HT1080 (cell line): ENCODE data around the gene OAS2. TPM values are rescaled to one million over a fixed set of nuclear protein-coding genes. Genes with fewer than 3 reads are reported as not detected.

Experiments
- DNase-seq: peaks from one replicate; pipeline ENCODE4 v3.0.0-alpha.2; 2015; ENCODE audit warnings: low read depth
- total RNA-seq: library from RNA; depleted of rRNA; stranded (reverse); fragments of >200 nt; shearing (Covaris generic); gene quantifications from 2 replicates; pipeline ENCODE4 v1.2.3, GENCODE V29; 2014; rRNA removed

OAS2 gene
- total RNA-seq, 1 experiment from 2014 or later: 2.2 TPM

DNA sequence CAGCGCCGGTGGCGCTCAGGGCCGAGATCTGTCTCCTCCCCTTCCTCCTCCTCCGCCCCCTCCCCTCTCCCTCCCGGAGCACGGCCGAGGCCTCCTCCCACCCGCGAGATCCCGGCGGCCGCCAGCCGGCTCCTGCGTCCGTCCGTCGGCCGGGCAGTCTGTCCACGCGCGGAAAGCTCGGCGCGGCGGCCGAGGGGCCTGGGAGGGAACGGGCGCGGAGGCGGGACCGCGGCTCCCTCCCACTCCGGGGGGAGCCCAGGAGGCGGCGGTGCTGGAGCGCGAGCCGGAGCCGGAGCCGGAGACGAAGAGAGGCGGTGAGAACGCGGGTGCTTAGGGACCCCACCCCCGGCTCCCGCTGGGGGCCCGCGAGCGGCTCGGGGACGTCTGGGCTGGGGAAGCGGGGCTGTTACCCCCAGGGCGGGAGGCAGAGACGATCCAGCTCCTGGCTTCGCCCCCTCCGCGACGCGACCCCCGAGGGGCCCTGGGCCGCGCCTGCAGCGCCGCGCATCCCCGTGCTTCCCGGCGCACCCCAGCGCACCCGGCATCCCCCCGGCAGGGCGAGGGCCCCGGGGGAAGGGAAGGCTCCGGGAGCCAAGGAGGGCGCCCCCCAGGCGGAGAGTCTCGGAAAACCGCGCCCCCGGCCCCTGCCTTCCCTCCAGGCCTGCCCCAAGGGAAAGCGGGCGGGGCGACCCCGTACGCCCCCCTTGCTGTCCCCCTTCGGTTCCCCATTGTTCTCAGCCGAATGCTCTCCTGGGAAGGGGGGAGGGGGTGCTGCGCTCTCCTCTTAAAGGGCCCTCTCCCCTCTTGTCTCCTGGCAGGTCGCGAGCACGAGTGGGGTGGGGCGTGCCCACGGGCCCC lies 78.5 kb downstream of the OAS2 start, which contains the start of gene DTX1:
Gene DTX1 (plus strand): TSS at position 100 of the 858 bp plus-strand sequence. CDS start 1,463 bp downstream, outside the sequence.
- no peak for DNase-seq

DNA sequence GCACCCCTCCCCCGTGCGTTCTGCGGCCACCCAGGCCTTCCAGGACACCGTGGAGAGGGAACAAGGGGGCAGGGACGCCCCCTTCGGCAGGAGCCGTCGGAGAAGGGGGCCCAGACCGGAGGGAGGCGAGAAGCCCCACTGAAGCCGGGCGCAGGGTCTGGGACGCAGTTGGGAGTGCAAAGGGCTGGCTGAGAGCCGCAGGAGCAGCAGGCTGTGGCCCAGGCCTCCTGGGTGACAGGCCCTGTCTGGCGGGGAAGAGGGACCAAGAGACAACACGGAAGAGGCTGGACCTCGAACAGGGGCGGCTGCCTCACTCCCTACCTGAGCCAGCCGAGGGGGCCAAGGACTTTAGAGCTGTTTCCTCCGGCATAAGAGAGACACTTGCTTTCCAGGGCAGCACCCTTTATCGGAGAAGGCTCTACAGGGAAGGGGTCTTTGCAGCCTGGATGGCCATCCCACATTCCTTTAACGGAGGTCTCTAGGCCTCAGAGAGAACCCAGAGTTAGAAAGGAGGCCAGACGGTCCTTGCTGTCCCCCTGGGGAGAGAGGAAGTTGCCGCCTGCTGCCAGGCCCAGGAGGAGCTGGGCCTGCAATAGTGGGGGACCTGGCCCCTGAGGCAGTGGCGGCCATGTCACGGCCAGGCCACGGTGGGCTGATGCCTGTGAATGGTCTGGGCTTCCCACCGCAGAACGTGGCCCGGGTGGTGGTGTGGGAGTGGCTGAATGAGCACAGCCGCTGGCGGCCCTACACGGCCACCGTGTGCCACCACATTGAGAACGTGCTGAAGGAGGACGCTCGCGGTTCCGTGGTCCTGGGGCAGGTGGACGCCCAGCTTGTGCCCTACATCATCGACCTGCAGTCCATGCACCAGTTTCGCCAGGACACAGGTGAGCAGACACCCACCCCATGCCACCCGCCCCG lies 79.5 kb downstream of the OAS2 start:
- no peak for DNase-seq

DNA sequence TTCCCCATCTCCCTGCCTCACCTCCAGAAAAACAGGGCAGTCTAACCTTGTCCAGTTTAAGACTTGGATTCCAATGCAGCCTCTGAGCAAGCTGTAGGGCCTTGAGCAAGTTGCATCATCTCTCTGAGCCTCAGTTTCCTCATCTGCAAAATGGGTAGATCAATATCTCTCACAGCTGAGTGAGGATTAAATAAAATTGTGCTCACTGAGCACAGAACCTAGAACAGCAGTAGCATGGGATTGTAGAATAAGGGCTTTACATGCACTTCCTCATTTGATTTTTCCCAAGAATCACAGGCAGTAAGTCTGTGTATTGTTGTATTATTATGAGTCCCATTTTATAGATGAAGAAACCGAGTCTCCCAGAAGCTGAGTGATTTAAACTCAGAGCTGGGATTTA lies 80.2 kb downstream of the OAS2 start:
- DNase-seq: no peak

DNA sequence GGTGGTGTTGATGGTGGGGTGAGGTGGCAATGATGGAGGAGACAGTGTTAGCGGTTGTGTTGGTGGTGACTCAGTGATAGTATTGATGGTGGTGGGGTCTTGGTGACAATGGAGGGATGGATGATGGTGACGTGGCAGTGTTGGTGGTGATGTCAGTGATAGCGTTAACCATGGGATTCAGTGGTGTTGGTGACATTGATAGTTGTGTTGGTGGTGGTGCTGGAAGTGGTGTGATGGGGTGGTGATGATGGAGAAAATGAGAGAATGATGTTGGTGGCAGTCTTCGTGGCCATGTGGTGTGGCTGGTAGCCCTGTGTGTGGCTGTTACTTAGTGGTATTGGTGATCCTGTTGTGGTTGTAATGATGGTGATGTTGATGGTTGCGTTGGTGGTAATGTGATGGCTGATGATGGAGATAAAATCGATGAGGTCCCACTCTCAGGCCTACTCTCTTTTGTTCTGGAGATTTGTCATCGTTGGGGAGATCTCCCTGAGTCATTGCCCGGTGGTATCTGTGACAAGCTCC lies 80.8 kb downstream of the OAS2 start:
- no peak for DNase-seq

DNA sequence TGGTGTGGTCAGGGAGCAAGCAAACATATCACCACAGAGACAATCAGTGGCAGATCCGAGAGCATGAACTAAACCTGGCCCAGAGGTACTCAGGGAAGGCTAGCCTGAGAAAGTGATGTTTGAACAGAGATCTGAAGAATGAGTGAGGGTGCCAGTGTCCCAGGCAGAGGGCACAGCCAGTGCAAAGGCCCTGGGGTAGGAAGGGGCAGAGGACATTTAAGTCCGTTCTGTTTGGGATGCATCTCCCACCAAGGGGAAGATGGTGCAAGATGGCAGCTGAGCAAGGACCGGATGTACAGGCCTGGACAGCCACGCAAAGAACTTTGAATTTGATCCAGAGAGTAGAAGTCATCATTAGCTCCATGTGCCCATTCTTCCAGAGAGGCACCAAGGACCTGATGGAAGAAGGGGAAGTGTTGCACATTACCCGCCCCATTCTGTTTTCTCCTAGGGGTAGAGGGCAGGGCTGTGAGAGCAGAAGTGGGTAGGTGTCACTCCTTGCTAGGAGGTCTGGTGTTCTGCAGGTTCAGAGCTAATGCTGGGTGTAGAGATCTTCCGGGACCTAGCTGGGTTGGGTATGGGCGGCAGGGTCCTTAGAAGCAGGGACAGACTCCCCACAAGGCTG lies 82.1 kb downstream of the OAS2 start:
- no peak for DNase-seq

- no peak for DNase-seq
Observed at GRCh38 chr12:113061061-113061694, 82.9 kb downstream of the OAS2 start.

Other genes starting within 250 kb of the OAS2 start
- 0.17 TPM in 1 of 2 replicates, not detected in the other for gene RPH3A, start 186.8 kb upstream of the OAS2 start, total RNA-seq
- 3.6 and 5.2 TPM in 2 replicates for gene OAS1, start 71.6 kb upstream of the OAS2 start, total RNA-seq
- gene OAS3, start 40.0 kb upstream of the OAS2 start, total RNA-seq: 14.8 and 15.8 TPM in 2 replicates
- gene DTX1, start 78.2 kb downstream of the OAS2 start, total RNA-seq: 0.05 TPM in 1 of 2 replicates, not detected in the other
- gene RASAL1, start 157.2 kb downstream of the OAS2 start, total RNA-seq: not detected in 2 replicates
- gene CFAP73, start 171.2 kb downstream of the OAS2 start, total RNA-seq: not detected in 2 replicates
- 85.1 and 86.1 TPM in 2 replicates for gene DDX54, start 207.0 kb downstream of the OAS2 start, total RNA-seq
- gene RITA1, start 207.2 kb downstream of the OAS2 start, total RNA-seq: 50.0 and 58.8 TPM in 2 replicates
- gene TPCN1, start 242.9 kb downstream of the OAS2 start, total RNA-seq: 10.2 and 12.1 TPM in 2 replicates